GM23338 (cell line): ENCODE results near the gene FOXD2. TPM values are rescaled to one million over a fixed set of nuclear protein-coding genes. Genes with fewer than 3 reads are reported as not detected.

ENCODE experiments used
- ATAC-seq: fragments of 200-7000 bp; cut with Tn5 transposase; 3 replicates; pipeline ENCODE4 v1.9.1; 2020
- DNase-seq: peaks from one replicate; pipeline ENCODE4 v3.0.0-alpha.2; 2015; ENCODE audit warnings: low spot score
- H2AFZ ChIP-seq: fragments of 200-600 bp; sonication (generic); 2 replicates; pipeline ENCODE4 v1.8.0; 2016; ENCODE audit warnings: antibody characterized with exemption, mild to moderate bottlenecking, moderate library complexity
- H3F3A ChIP-seq: fragments of 200-600 bp; sonication (generic); replicated peaks from 2 replicates; pipeline ENCODE4 v1.8.0; 2017; ENCODE audit warnings: antibody characterized with exemption, mixed run types, low read depth
- H3K27ac ChIP-seq: fragments of 200-600 bp; sonication (generic); 2 replicates; pipeline ENCODE4 v1.6.1; 2016; ENCODE audit warnings: low read depth
- H3K27me3 ChIP-seq: fragments of 200-600 bp; sonication (generic); 2 replicates; pipeline ENCODE4 v1.8.0; 2016; ENCODE audit warnings: mild to moderate bottlenecking, mixed run types, moderate library complexity; ENCODE audit not compliant: insufficient read depth
- H3K36me3 ChIP-seq: fragments of 200-600 bp; sonication (generic); 2 replicates; pipeline ENCODE4 v1.8.0; 2016; ENCODE audit warnings: mild to moderate bottlenecking; ENCODE audit not compliant: insufficient read depth
- H3K4me1 ChIP-seq: fragments of 200-600 bp; sonication (generic); 2 replicates; pipeline ENCODE4 v1.8.0; 2016; ENCODE audit warnings: mild to moderate bottlenecking, moderate library complexity; ENCODE audit not compliant: insufficient read depth
- H3K4me2 ChIP-seq: fragments of 200-600 bp; sonication (generic); 2 replicates; pipeline ENCODE4 v1.7.1; 2017; ENCODE audit warnings: mixed run types
- H3K4me3 ChIP-seq: fragments of 200-600 bp; sonication (generic); 2 replicates; pipeline ENCODE4 v1.6.1; 2016; ENCODE audit warnings: mixed run types
- H3K79me2 ChIP-seq: fragments of 200-600 bp; sonication (generic); replicated peaks from 2 replicates; pipeline ENCODE4 v1.8.0; 2017; ENCODE audit warnings: mild to moderate bottlenecking; ENCODE audit not compliant: insufficient read depth
- H3K9me2 ChIP-seq: fragments of 200-600 bp; sonication (generic); 2 replicates; pipeline ENCODE4 v1.8.0; 2017; ENCODE audit not compliant: insufficient read depth
- H4K20me1 ChIP-seq: fragments of 200-600 bp; sonication (generic); replicated peaks from 2 replicates; pipeline ENCODE4 v1.8.0; 2017; ENCODE audit warnings: mild to moderate bottlenecking; ENCODE audit not compliant: insufficient read depth
- H3K27ac Mint-ChIP-seq: 2 replicates; pipeline ENCODE4 v1.8.0; 2020; ENCODE audit warnings: inconsistent platforms, mild to moderate bottlenecking, moderate library complexity, mixed read lengths
- H3K27me3 Mint-ChIP-seq: 3 replicates; pipeline ENCODE4 v1.8.0; 2022; ENCODE audit warnings: low read depth, mild to moderate bottlenecking, moderate library complexity, mixed read lengths, inconsistent platforms; ENCODE audit not compliant: insufficient read depth, poor library complexity
- H3K36me3 Mint-ChIP-seq: 3 replicates; pipeline ENCODE4 v1.8.0; 2021; ENCODE audit warnings: low read depth, mild to moderate bottlenecking, inconsistent platforms, moderate library complexity, mixed read lengths
- H3K4me1 Mint-ChIP-seq: 3 replicates; pipeline ENCODE4 v1.8.0; 2020; ENCODE audit warnings: mild to moderate bottlenecking, inconsistent platforms, mixed read lengths
- H3K4me3 Mint-ChIP-seq: 3 replicates; pipeline ENCODE4 v1.8.0; 2021; ENCODE audit warnings: moderate library complexity, mild to moderate bottlenecking, inconsistent platforms, mixed read lengths
- H3K9me3 Mint-ChIP-seq: 3 replicates; pipeline ENCODE4 v1.8.0; 2020; ENCODE audit warnings: moderate library complexity, mild to moderate bottlenecking, inconsistent platforms, mixed read lengths
- CREB1 ChIP-seq: fragments of 250-450 bp; sonication (Bioruptor Pico); IDR thresholded peaks from 2 replicates; pipeline ENCODE4 v1.5.0; 2020; ENCODE audit warnings: low read depth, mild to moderate bottlenecking, moderate library complexity
- CTCF ChIP-seq, 2 experiments: fragments of 200-600 bp in 1 of 2; sonication (generic) in 1 of 2; conservative IDR thresholded peaks; 2 replicates each; pipeline versions ENCODE4 v1.5.1 to v1.6.1; 2016 to 2017; ENCODE audit warnings: antibody characterized with exemption in 2 of 2, low read depth in 2 of 2, mild to moderate bottlenecking in 2 of 2, moderate library complexity in 1 of 2
- ETS1 ChIP-seq: IDR thresholded peaks from 2 replicates; pipeline ENCODE4 v1.6.1; 2016; ENCODE audit warnings: antibody characterized with exemption
- EZH2phosphoT487 ChIP-seq: fragments of 200-600 bp; sonication (generic); IDR thresholded peaks from one replicate; pipeline ENCODE4 v1.8.1; 2018; ENCODE audit warnings: antibody characterized with exemption; ENCODE audit not compliant: unreplicated experiment
- JUNB ChIP-seq: IDR thresholded peaks from one replicate; pipeline ENCODE4 v1.6.1; 2016; ENCODE audit warnings: antibody characterized with exemption; ENCODE audit not compliant: unreplicated experiment
- NANOG ChIP-seq: IDR thresholded peaks from 2 replicates; pipeline ENCODE4 v1.6.1; 2016; ENCODE audit warnings: antibody characterized with exemption, borderline replicate concordance
- POLR2AphosphoS5 ChIP-seq: IDR thresholded peaks from 2 replicates; pipeline ENCODE4 v1.6.1; 2016; ENCODE audit warnings: antibody characterized with exemption, low read depth
- REST ChIP-seq: IDR thresholded peaks from one replicate; pipeline ENCODE4 v1.6.1; 2018; ENCODE audit warnings: antibody characterized with exemption; ENCODE audit not compliant: unreplicated experiment
- STAT1 ChIP-seq: IDR thresholded peaks from one replicate; pipeline ENCODE4 v1.6.1; 2016; ENCODE audit warnings: antibody characterized with exemption; ENCODE audit not compliant: unreplicated experiment
- ZNF114 ChIP-seq: fragments of 250-450 bp; sonication (Bioruptor Pico); IDR thresholded peaks from 2 replicates; pipeline ENCODE4 v1.5.0; 2020; ENCODE audit warnings: mild to moderate bottlenecking, moderate library complexity
- ZNF331 ChIP-seq: fragments of 250-450 bp; sonication (Bioruptor Pico); IDR thresholded peaks from 2 replicates; pipeline ENCODE4 v1.5.0; 2020; ENCODE audit warnings: low read depth, mild to moderate bottlenecking, moderate library complexity
- polyA plus RNA-seq: library from polyadenylated mRNA; unstranded; fragments of >200 nt; fragmentation: Nextera tagmentation; extraction: Ambion mirVana; gene quantifications from 2 replicates; pipeline ENCODE4 v1.2.1, GENCODE V29; 2016
- total RNA-seq: library from RNA; depleted of rRNA; stranded (reverse); fragments of >200 nt; shearing (Covaris generic); gene quantifications from 2 replicates; pipeline ENCODE4 v1.2.3, GENCODE V29; 2014

FOXD2 gene
- total and polyA plus RNA-seq, 2 experiments from 2014 or later = 0.28 TPM; not detected in 1

- H3K4me1 ChIP-seq = peaks cover 25% of the 10 kb centered on the region
- Mint-ChIP-seq H3K9me3 (no peaks in the 10 kb centered on the region), H3K4me3 (no peak overlapping the region), H3K36me3 (no peaks in the 10 kb centered on the region), H3K27ac (no peak overlapping the region), H3K27me3 (peaks cover 2% of the 10 kb centered on the region), H3K4me1 (peaks cover 34% of the 10 kb centered on the region)
- H3K4me3 ChIP-seq = peak overlapping the region; percentile 47; the same call in 1 of the 2 replicates
- no peaks in the 10 kb centered on the region for H3K9me2 ChIP-seq
- H4K20me1 ChIP-seq = peaks cover 24% of the 10 kb centered on the region
- no peak overlapping the region; the same call in 1 of the 2 replicates for H2AFZ ChIP-seq
- DNase-seq = no peak
- no peak for TF ChIP-seq STAT1
- no peak for TF ChIP-seq CTCF (conservative IDR thresholded peaks at IDR 0.05; ENCODE audit: low read depth in 2 of 2)
- TF ChIP-seq ZNF331 (CRISPR knock-in tag) = no peak
- TF ChIP-seq CREB1 (CRISPR knock-in tag) = no peak
- no peak for TF ChIP-seq JUNB
- TF ChIP-seq EZH2phosphoT487 = no peak
- no peak for TF ChIP-seq ZNF114 (CRISPR knock-in tag)
- no peak for TF ChIP-seq ETS1
- ATAC-seq = no peak
- no peaks in the 10 kb centered on the region for H3K36me3 ChIP-seq
- no peaks in the 10 kb centered on the region for H3K79me2 ChIP-seq
- H3F3A ChIP-seq = 0 out of 2 replicates have a peak, but pooled peaks cover 3% of the 10 kb centered on the region
- peak overlapping the region; percentile 66; the same call in 1 of the 2 replicates for H3K4me2 ChIP-seq
- peaks cover 75% of the 10 kb centered on the region for H3K27me3 ChIP-seq
- H3K27ac ChIP-seq = no peak overlapping the region
Observed at GRCh38 chr1:47450606-47451005, 12.8 kb downstream of the FOXD2 start.

DNA sequence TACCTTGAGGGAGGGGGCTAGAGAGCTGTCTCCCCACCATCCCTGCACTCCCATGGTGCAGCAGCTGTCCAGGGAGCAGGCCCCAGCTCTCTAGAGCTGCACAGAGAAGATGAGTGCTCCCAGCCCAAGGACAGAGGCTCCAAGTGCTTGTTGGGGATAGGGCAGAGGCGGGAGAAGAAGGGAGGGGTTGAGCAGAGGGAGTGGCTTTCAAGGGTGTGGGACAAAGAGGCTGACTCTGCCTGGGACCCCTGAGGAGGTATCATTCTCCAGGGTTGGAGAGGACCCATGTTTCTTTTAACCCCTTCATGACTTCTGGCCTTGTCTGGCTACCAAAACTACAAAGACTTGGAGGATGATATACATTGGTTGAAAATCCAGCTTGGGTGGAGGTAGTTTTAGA is 14.6 kb downstream of the FOXD2 start:
- Histone ChIP-seq H3K4me2 (no peak overlapping the region), H3K27ac (no peak overlapping the region), H3K4me1 (peaks cover 9% of the 10 kb centered on the region), H3K27me3 (peaks cover 57% of the 10 kb centered on the region), H3K79me2 (no peaks in the 10 kb centered on the region), H3K36me3 (no peaks in the 10 kb centered on the region), H3K9me2 (no peaks in the 10 kb centered on the region), H4K20me1 (peaks cover 13% of the 10 kb centered on the region; the same call in 1 of the 2 replicates), H2AFZ (0 out of 2 replicates have a peak overlapping the region, but pooled peaks have one; percentile 23), H3K4me3 (no peak overlapping the region), H3F3A (0 out of 2 replicates have a peak, but pooled peaks cover 3% of the 10 kb centered on the region)
- Mint-ChIP-seq H3K36me3 (no peaks in the 10 kb centered on the region), H3K9me3 (no peaks in the 10 kb centered on the region), H3K4me3 (no peak overlapping the region), H3K4me1 (peaks cover 18% of the 10 kb centered on the region), H3K27me3 (peaks cover 4% of the 10 kb centered on the region), H3K27ac (no peak overlapping the region)
- DNase-seq (peak; percentile 52), ATAC-seq (peak; percentile 60)
- TF ChIP-seq EZH2phosphoT487 (no peak), CTCF (conservative IDR thresholded peaks at IDR 0.05; ENCODE audit: low read depth in 2 of 2) (no peak), ETS1 (no peak), CREB1 (CRISPR knock-in tag) (no peak), STAT1 (no peak), ZNF331 (CRISPR knock-in tag) (no peak), REST (no peak), NANOG (no peak), POLR2AphosphoS5 (no peak)
